ENCODE measurements around the gene DYSF. TPM values are rescaled to one million over a fixed set of nuclear protein-coding genes. Genes with fewer than 3 reads are reported as not detected.
A peak's percentile ranks its signal among the peaks of the same experiment; 100 is the strongest.

Gene DYSF
- total RNA-seq, 1 donor from 2014 or later = 37.7 TPM

DNA sequence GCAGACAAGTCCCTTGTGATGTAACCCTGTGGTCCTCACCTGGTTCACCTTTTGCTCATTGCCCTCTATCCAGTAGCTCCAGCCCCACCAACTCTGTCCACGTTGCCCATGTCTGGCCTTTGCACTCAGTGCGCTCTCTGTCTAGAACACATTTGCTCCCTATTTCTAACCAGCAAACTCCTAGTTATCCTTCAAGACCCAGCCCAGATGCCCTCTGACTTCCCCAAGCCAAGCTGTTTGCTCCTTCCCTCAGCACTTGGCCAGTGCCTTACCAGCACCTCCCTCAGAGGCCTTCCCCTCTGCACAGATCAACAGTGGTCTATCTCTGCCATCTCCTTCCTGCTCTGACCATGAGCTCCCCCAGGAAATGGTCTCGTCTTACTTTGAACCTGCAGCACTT, 137.7 kb downstream of the DYSF start:
- intact Hi-C loops (cut with DNase I) = no loop called here
- DNase-seq (no peak), ATAC-seq (no peak)
- Histone ChIP-seq H3K27me3 (no peaks in the 10 kb centered on the region), H3K9me3 (no peaks in the 10 kb centered on the region), H3K36me3 (no peaks in the 10 kb centered on the region), H3K27ac (peak overlapping the region; percentile 60), H3K4me3 (no peak overlapping the region), H3K4me1 (no peaks in the 10 kb centered on the region)
- TF ChIP-seq, protein P1, sequence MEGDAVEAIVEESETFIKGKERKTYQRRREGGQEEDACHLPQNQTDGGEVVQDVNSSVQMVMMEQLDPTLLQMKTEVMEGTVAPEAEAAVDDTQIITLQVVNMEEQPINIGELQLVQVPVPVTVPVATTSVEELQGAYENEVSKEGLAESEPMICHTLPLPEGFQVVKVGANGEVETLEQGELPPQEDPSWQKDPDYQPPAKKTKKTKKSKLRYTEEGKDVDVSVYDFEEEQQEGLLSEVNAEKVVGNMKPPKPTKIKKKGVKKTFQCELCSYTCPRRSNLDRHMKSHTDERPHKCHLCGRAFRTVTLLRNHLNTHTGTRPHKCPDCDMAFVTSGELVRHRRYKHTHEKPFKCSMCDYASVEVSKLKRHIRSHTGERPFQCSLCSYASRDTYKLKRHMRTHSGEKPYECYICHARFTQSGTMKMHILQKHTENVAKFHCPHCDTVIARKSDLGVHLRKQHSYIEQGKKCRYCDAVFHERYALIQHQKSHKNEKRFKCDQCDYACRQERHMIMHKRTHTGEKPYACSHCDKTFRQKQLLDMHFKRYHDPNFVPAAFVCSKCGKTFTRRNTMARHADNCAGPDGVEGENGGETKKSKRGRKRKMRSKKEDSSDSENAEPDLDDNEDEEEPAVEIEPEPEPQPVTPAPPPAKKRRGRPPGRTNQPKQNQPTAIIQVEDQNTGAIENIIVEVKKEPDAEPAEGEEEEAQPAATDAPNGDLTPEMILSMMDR (IDR thresholded peaks at IDR 0.05) = no peak

DNA sequence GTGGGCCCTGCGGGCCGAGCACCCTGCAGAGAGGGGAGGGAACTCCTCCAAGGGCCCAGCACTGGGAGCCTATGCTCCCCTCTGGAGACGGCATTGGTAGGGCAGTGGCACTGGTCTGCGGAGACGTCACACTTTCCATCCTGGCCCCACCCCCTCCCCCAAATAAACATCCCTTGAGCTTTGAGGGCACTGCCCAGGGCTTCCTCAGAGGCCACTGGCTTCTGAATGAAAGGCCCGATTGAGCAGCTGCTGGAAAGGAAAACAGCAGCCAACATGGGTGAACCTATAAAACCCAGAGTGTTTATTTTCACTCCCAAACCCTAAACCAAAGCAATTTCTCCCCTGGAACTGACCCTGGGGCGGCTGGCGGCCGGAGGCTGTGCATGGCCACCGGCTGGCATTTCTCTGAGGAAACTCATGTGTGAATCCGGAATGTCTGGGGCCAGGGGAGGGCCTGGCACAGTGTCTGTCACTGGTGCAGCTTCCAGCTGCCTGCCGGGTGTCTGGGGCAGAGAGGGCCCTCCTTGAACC, 138.9 kb downstream of the DYSF start:
- peak; percentile 14 for ATAC-seq
- intact Hi-C loops (cut with DNase I) = no loop called here
- Histone ChIP-seq H3K4me3 (no peak overlapping the region), H3K27me3 (no peaks in the 10 kb centered on the region), H3K9me3 (no peaks in the 10 kb centered on the region), H3K36me3 (no peaks in the 10 kb centered on the region), H3K27ac (peak overlapping the region; percentile 60), H3K4me1 (no peaks in the 10 kb centered on the region)
- TF ChIP-seq, protein P1 (IDR thresholded peaks at IDR 0.05) = no peak
- DNase-seq = no peak

DNA sequence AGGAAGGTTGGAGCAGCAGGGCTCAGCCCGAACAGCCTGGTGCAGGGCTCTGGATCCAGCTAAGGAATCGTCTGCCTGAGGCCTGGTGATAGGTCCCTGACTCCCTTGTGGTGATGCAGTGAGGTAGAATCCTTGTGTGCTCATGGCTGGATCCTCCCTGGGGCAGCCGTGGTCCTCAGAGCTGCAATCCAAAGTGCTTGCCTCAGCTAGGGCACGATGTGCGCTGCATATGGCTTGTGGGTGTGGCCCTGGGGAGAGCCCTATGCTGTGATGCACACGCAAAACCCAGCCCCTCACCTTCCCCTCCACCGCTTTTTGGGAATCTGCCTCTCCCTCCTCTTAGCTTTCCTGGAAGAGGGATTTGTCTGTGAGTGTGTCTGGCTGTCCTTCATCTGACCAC, 142.2 kb downstream of the DYSF start:
- Histone ChIP-seq H3K4me3 (no peak overlapping the region), H3K4me1 (no peaks in the 10 kb centered on the region), H3K36me3 (no peaks in the 10 kb centered on the region), H3K27ac (no peak overlapping the region), H3K9me3 (no peaks in the 10 kb centered on the region), H3K27me3 (no peaks in the 10 kb centered on the region)
- no peak for DNase-seq
- intact Hi-C loops (cut with DNase I) = no loop called here
- TF ChIP-seq, protein P1 (IDR thresholded peaks at IDR 0.05) = no peak
- no peak for ATAC-seq

DNA sequence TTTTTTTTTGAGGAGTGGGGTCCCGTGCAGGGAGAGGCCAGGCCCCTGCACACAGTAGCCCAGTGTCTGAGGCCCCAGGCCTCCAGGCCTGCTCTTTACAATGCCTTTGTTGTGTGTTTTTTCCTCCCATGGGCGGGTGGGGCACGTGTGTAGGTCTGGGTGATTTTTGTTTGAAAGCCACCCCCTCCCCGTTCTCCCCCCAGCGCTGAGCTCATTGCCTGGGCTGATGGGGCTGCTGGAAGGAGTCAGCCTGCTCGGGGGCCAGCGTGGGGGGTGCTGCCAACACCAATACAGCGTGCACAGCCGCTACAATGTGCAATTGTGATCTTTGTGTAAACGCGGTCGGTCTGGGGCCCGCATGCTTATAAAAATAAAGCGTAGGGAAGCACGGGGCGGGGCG, 142.7 kb downstream of the DYSF start:
- TF ChIP-seq, protein P1 (IDR thresholded peaks at IDR 0.05) = no peak
- intact Hi-C loops (cut with DNase I) = no loop called here
- Histone ChIP-seq H3K36me3 (no peaks in the 10 kb centered on the region), H3K4me1 (no peaks in the 10 kb centered on the region), H3K4me3 (no peak overlapping the region), H3K9me3 (no peaks in the 10 kb centered on the region), H3K27ac (no peak overlapping the region), H3K27me3 (no peaks in the 10 kb centered on the region)
- no peak for DNase-seq
- ATAC-seq = peak; percentile 19

DNA sequence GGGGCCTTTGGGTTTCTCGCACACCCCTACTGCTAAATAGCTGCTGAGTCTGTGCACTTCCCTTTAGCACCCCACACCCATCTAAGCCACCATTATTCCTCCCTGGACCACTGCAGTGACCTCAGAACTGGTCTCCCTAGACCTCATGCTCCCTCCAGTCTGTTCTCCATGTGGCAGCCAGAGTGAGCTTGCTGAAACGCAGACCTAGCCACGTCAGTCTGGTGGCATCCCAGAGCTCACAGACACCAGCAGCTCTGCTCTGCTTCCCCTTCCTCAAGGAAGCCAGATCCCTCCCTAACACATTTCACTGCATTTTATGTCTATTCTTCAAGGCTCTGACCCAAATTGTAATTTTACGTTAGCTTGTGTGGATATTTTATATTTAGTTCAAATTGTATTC, 144.4 kb downstream of the DYSF start:
- ATAC-seq (no peak), DNase-seq (no peak)
- Histone ChIP-seq H3K36me3 (no peaks in the 10 kb centered on the region), H3K27ac (no peak overlapping the region), H3K4me3 (no peak overlapping the region), H3K27me3 (no peaks in the 10 kb centered on the region), H3K4me1 (no peaks in the 10 kb centered on the region), H3K9me3 (no peaks in the 10 kb centered on the region)
- intact Hi-C loops (cut with DNase I) = no loop called here
- TF ChIP-seq, protein P1 (IDR thresholded peaks at IDR 0.05) = no peak

DNA sequence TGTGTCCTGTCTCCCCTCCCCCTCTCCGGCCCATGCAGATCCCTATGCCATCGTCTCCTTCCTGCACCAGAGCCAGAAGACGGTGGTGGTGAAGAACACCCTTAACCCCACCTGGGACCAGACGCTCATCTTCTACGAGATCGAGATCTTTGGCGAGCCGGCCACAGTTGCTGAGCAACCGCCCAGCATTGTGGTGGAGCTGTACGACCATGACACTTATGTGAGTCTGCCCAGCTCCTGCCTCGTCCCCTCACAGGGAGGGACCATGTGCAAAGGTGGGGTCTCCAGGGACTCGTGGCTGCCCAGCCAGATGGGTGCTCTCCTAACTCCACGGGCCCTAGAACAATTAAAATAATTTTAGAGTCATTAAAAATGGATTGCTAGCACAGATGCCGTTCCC, 145.2 kb downstream of the DYSF start:
- Histone ChIP-seq H3K4me1 (peaks cover 5% of the 10 kb centered on the region), H3K27me3 (no peaks in the 10 kb centered on the region), H3K27ac (no peak overlapping the region), H3K9me3 (no peaks in the 10 kb centered on the region), H3K36me3 (no peaks in the 10 kb centered on the region), H3K4me3 (no peak overlapping the region)
- intact Hi-C loops (cut with DNase I) = no loop called here
- TF ChIP-seq, protein P1 (IDR thresholded peaks at IDR 0.05) = no peak
- no peak for DNase-seq
- no peak for ATAC-seq
